Measurements from ENCODE around the gene CFAP99.
"Not testable (repeated sequence)": the region's sequence is repeated elsewhere in the genome, so short reads cannot be mapped to it uniquely, and the experiment has no call there.

CFAP99 gene

GRCh38 chr4:2418650-2419571, at the start of gene CFAP99:
CFAP99 (plus strand) TSS chr4:2418955.
- peak; percentile 99 for DNase-seq (ENCODE audit: low spot score)

DNA sequence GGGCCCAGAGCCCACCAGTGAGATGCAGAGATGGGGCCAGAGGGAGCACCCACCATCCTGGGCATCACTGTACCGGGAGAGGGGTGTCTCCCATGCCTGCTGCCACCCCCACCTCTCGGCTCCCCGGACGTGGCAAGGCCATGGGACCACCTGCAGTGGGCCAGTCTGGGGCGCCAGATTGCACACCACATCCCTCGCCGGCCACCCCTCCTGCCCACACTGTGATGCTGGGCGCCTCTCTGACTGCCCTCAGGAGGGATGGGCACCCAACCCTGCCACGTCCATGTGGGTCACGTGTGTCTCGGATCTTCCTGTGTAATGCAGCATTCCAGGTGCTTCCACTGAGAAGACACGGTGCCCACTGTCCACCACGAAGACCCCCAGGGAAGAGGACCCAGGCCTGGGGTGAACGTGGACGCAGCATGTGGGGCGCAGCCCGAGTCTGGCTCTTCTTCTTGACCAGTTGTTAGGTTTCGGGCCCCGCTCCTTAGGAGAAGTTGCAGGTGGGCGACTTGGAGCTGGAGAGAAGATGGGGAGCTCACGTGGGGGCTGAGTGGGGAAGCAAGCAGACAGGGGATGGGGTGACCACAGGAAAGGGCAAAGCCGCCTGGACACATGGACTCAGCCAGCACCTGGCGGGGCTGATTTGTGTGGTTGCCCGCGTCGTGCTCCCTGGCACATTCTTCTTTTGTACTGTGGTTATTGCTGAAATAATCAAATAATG, 48.0 kb upstream of the CFAP99 start:
- DNase-seq (ENCODE audit: low spot score): no peak

- peak; percentile 42 for DNase-seq (ENCODE audit: low spot score)
These were observed 46.8 kb upstream of the CFAP99 start for GRCh38 chr4:2371765-2372487.

DNA sequence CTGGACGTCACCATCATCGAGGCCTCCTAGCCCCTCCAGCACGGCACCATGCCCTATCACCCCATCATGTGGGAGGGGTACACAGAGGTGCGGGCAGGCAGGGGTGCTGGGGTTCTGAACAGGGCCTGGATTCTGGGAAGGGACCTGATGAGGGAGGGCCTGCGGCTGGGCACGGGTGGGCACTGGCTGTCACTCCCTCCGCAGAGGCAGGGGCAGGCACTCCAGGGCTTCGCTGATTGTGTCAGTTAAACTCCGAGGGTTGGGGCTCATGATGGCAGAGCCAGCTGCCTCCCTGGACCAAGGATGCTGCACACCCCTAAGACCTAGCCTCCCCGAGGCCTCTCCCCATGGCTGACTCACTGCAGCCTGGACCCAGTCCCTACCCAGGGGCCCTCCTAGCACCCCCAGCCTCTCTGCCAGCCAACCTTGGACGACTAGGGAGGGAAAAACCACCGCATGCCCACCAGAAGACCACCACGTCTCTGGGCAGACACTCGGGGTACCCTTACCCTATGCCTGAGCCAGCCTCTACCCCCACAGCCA, 46.2 kb upstream of the CFAP99 start:
- no peak for DNase-seq (ENCODE audit: low spot score)

GRCh38 chr4:2373532-2373931, 45.2 kb upstream of the CFAP99 start:
- no peak for DNase-seq (ENCODE audit: low spot score)

DNA sequence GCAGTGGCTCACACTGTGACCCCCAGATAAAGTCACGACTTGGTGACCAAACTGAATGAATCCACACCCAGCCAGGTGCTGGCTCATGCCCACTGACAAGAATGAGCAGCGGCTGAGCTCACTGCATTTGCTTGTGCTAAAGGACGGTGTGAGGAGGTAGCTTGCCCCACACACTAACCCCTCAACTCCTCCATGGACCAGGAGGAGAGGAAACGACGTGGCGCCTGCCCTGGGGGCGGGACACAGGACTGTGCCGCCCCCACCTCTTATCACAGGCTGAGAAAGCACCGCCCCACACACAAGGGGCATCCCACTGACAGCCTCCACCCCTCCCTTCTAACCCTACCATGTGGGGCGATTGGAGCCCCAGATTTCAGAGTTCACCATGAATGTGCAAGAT, 43.3 kb upstream of the CFAP99 start:
- no peak for DNase-seq (ENCODE audit: low spot score)

GRCh38 chr4:2377241-2377640, 41.5 kb upstream of the CFAP99 start:
- no peak for DNase-seq (ENCODE audit: low spot score)

DNA sequence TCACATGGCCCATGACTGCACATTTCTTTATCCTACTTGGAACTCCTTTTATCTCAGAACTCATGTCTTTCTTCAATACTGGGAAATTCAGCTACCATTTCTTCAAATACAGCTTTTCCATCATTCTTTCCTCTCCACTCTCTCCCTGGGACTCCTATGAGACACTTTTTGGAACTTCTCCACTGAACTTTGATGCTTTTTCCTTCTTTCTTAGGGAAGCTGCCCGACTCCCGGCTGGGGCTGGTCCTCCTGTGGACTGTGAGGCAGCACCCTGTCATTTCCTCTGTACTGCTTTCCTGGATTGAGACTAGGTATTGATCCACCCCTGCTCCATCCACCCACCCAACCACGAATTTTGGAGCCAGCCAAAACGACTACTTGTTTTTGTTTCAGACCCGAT, 40.4 kb upstream of the CFAP99 start:
- DNase-seq (ENCODE audit: low spot score): no peak

DNA sequence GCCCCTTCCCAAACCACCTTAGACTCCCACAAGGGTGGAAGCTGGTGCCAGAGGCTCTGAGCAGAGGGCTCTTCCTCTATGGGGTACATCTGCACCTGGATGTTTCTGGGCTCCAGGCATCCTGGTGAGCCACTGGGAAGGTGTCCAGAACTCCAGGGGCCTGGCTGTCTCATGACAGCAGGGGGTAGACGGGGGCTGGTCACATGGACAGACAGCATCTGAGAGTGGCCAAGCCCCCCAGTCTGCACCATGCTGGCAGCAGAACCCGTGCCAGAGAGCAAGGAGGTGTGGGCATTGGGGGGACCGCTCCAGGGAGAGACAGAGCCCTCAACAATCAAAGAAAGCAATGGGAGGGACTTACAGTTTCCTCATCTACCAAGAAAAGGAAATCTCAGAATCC, 39.9 kb upstream of the CFAP99 start:
- DNase-seq (ENCODE audit: low spot score): no peak

DNA sequence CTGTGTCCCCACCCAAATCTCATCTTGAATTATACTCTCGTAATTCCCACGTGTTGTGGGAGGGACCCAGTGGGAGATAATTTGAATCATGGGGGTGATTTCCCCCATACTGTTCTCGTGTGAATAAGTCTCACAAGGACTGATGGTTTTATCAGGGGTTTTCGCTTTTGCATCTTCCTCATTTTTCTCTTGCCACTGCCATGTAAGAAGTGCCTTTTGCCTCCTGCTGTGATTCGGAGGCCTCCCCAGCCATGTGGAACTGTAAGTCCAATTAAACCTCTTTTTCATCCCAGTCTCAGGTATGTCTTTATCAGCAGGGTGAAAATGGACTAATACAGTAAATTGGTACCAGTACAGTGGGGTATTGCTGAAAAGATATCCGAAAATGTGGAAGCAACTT, 38.2 kb upstream of the CFAP99 start:
- not testable (repeated sequence) for DNase-seq (ENCODE audit: low spot score)

DNA sequence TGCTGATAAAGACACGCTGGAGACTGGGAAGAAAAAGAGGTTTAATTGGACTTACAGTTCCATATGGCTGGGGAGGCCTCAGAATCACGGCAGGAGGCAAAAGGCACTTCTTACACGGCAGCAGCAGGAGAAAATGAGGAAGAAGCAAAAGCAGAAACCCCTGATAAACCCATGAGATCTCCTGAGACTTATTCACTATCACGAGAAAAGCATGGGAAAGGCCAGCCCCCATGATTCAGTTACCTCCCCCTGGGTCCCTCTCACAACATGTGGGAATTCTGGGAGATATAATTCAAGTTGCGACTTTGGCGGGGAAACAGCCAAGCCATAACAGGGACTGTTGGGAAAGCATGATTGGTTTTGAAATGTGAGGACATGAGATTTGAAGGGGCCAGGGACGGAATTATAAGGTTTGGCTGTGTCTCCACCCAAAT, 36.0 kb upstream of the CFAP99 start:
- not testable (repeated sequence) for DNase-seq (ENCODE audit: low spot score)

GRCh38 chr4:2383220-2383631, 35.5 kb upstream of the CFAP99 start:
- DNase-seq (ENCODE audit: low spot score): not testable (repeated sequence)

DNA sequence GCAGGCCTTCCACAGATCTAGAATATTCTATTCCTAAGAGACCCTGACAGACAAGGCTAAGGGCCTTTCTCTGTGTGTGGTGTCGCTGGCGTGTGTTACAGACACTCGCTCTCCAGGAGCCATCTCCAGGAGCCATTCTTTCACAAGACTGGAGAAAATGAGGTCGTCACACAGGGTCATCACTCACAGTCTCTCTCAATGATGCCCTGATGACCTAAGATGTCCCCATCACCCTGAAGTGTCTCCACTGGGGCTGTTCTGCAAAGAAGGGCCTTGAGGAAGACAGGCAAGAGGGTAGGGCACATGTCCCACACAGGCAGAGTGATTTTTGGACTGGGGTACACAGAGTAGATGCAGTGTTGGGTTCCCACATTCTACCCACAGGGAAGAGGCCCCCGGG, 35.0 kb upstream of the CFAP99 start:
- DNase-seq (ENCODE audit: low spot score): no peak

GRCh38 chr4:2384245-2384644, 34.5 kb upstream of the CFAP99 start:
- DNase-seq (ENCODE audit: low spot score): no peak

GRCh38 chr4:2385516-2385915, 33.2 kb upstream of the CFAP99 start:
- peak; percentile 86 for DNase-seq (ENCODE audit: low spot score)

GRCh38 chr4:2386717-2387116, 32.0 kb upstream of the CFAP99 start:
- no peak for DNase-seq (ENCODE audit: low spot score)

- DNase-seq (ENCODE audit: low spot score): no peak
These were observed 31.5 kb upstream of the CFAP99 start for GRCh38 chr4:2387218-2387617.

DNA sequence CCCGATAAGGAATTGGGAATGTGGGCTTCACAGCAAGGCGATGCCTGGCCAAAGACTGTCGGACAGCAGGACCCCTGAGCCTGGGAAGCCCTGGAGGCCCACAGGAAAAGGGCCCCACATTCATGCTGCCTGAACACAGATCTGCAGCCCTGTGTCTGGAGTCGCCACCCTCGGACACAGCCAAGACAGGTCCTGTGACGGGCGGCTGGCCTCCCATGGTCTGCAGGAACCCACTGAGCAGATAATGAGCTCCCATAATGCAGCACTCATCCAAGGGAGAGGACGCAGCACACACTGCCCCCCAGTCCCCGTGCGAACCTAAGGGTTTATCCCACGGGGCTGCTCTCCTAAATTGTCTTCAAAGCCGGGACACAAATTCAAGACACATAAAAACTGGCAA, 30.9 kb upstream of the CFAP99 start:
- DNase-seq (ENCODE audit: low spot score): no peak

- DNase-seq (ENCODE audit: low spot score): no peak
These were observed 30.1 kb upstream of the CFAP99 start for GRCh38 chr4:2388429-2389182.

GRCh38 chr4:2389691-2390090, 29.1 kb upstream of the CFAP99 start:
- DNase-seq (ENCODE audit: low spot score): no peak

- no peak for DNase-seq (ENCODE audit: low spot score)
These were observed 28.6 kb upstream of the CFAP99 start for GRCh38 chr4:2390146-2390545.
